Muscle layer of duodenum (tissue), 2 donors: Measurements from ENCODE around the gene THAP7.

Experiments used
- H3K27ac ChIP-seq: one replicate; pipeline ENCODE4 v1.7.0; 2013; ENCODE audit warnings: mild to moderate bottlenecking, low read length
- H3K27me3 ChIP-seq: one replicate; pipeline ENCODE4 v1.7.0; 2013; ENCODE audit warnings: low read depth, mild to moderate bottlenecking, control low read depth, low read length
- H3K36me3 ChIP-seq, 2 donors: one replicate each; pipeline ENCODE4 v1.7.0; 2013; ENCODE audit warnings: low read length in 2 of 2, control low read depth in 1 of 2, mild to moderate bottlenecking in 1 of 2; ENCODE audit not compliant: insufficient read depth in 2 of 2, control insufficient read depth in 1 of 2
- H3K4me1 ChIP-seq, 2 donors: one replicate each; pipeline ENCODE4 v1.7.0; 2013; ENCODE audit warnings: low read length in 2 of 2, mild to moderate bottlenecking in 2 of 2, control low read depth in 1 of 2, moderate library complexity in 1 of 2; ENCODE audit not compliant: insufficient read depth in 2 of 2, control insufficient read depth in 1 of 2
- H3K4me3 ChIP-seq, 2 donors: one replicate each; pipeline ENCODE4 v1.7.0; 2013; ENCODE audit warnings: low read length in 2 of 2, low read depth in 1 of 2, mild to moderate bottlenecking in 1 of 2
- H3K9me3 ChIP-seq, 2 donors: one replicate each; pipeline ENCODE4 v1.7.0; 2013; ENCODE audit warnings: low read length in 2 of 2, control low read depth in 1 of 2, mild to moderate bottlenecking in 1 of 2; ENCODE audit not compliant: control insufficient read depth in 1 of 2
- donor health status: healthy.

The THAP7 gene

GRCh38 chr22:20968281-20968977, 33.5 kb downstream of the THAP7 start:
- H3K27ac ChIP-seq = no peak overlapping the region
- no peaks in the 10 kb centered on the region for H3K27me3 ChIP-seq
- no peaks in the 10 kb centered on the region for H3K9me3 ChIP-seq
- no peak overlapping the region for H3K4me3 ChIP-seq
- H3K4me1 ChIP-seq = peaks cover 0 to 7% of the 10 kb centered on the region in 2 donors
- H3K36me3 ChIP-seq = no peaks in the 10 kb centered on the region

DNA sequence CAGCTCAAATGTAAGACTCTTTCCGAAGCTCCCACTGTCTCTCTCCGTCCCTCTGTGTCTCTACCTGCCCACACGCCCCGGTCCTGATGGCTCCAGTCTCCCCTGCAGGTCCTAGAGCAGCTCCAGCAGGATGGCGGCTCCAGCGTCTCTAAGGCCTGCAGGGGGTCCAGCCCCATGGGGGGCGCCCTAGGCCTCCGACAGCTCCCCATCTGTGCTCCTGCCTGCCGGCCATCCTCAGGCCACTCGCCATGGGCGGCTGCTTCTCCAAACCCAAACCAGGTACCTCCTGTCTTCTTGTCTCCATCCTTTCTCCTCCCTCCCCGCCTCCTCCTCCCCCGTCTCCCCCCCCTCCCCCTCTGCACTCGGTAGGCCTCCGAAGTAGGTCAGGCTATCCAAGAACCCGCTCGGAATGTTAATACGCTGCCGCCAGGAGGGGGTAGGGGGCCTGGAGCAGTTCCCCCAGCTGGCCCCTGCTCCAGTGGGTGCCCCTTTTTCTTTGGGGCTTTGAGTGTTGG, 34.2 kb downstream of the THAP7 start:
- Histone ChIP-seq H3K4me1 (peaks cover 0 to 7% of the 10 kb centered on the region in 2 donors), H3K27me3 (no peaks in the 10 kb centered on the region), H3K27ac (no peak overlapping the region)

DNA sequence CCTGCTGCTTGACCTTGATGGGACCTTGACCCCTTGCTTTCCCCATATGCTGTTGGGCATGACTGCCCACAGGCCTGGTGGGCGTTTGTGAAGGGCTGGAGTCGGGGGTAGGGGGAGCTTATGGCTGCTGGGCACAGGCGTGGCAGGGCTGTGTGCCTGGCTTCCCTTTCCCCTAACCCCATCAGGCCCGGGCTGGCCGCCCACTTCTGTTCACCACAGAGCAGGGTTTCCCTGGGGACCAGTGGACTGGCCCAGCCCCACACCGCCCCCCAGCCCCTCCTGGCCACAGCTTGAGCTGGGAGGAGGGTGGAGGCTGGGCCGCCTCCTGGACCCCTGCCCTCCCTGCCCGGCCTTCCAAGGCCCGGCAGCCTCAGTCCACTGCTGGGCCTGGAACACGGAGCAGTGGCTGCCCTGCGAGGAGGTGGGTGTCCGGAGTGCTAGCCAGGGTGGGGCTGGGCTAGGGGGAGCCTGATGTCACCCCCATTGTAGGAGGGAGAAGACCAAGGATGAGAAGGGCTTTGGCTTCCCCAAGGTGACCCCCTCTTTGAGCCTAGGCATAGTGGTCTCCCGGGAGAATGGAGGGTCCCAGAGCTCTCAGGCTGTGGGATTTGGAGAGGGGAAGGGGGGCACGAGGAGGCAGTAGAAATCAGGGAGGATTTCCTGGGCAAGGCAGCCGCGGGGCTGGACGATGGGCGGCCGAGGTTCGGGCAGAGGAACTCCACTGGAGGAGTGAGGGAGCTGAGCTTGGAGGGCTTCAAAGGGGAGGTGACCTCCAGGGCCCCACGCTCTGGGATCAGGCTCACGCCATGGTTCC, 34.8 kb downstream of the THAP7 start, which contains the start of gene AIFM3:
AIFM3 (plus strand) TSS at position 373 of the 814 bp plus-strand sequence. CDS start 690 bp downstream, outside the sequence.
- Histone ChIP-seq H3K4me3 (no peak within 1 kb of the TSS), H3K36me3 (no peaks in the 10 kb centered on the region), H3K9me3 (no peaks in the 10 kb centered on the region), H3K4me1 (peaks cover 0 to 7% of the 10 kb centered on the region in 2 donors), H3K27ac (no peak within 1 kb of the TSS), H3K27me3 (no peaks in the 10 kb centered on the region)

More for the DNA sequence above, 34.2 kb downstream of the THAP7 start:
- no peaks in the 10 kb centered on the region for H3K9me3 ChIP-seq
- no peak overlapping the region for H3K4me3 ChIP-seq
- H3K36me3 ChIP-seq = no peaks in the 10 kb centered on the region

DNA sequence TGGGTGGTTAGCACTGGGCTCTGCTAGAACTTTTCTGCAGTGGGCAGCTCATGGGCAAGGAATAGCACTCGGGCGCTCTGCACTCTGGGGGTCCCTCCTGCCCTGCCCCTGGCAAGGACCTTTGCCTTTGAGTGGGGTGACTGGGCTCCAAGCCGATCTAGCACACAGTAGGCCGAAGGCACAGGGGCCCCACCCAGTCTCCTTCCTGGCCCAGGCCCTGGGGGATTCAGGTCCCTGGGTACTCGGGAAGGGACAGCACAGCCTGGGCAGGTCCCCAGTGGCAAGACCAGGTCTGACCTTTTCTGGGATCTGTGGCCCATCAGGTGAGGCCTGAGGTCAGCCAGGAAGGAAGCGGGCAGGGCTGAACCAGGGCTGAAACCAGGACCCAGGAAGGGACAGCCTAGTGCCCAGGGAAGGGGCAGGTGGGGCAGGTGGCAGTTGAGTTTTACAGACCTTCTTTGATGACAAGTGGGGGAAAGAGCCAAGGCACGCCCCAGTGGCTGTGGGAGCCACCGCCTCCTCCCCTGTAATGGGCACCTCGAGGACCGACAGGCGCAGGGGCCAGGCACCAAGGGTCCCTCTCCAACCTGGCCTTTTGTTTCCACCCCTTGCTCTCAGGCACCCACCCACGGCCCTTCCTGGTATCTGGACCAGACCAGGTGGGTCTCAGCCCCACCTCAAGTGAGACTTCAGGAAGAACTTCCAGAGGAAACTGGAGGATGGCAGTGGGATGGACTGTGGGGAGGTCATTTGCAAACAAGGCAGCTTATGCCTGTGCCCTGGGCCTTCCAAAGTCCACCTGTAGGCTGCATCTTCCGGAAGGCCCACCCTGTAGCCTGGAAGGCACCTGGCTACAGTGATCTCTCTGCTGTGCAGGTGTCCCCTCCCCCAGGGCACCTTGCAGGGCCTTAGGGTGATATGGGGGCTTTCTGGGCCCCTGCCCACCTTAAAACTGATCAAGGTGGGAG, 35.7 kb downstream of the THAP7 start:
- no peak overlapping the region for H3K4me3 ChIP-seq
- H3K27ac ChIP-seq = no peak overlapping the region
- H3K9me3 ChIP-seq = no peaks in the 10 kb centered on the region
- no peaks in the 10 kb centered on the region for H3K36me3 ChIP-seq
- peaks cover 0 to 7% of the 10 kb centered on the region in 2 donors for H3K4me1 ChIP-seq
- no peaks in the 10 kb centered on the region for H3K27me3 ChIP-seq

DNA sequence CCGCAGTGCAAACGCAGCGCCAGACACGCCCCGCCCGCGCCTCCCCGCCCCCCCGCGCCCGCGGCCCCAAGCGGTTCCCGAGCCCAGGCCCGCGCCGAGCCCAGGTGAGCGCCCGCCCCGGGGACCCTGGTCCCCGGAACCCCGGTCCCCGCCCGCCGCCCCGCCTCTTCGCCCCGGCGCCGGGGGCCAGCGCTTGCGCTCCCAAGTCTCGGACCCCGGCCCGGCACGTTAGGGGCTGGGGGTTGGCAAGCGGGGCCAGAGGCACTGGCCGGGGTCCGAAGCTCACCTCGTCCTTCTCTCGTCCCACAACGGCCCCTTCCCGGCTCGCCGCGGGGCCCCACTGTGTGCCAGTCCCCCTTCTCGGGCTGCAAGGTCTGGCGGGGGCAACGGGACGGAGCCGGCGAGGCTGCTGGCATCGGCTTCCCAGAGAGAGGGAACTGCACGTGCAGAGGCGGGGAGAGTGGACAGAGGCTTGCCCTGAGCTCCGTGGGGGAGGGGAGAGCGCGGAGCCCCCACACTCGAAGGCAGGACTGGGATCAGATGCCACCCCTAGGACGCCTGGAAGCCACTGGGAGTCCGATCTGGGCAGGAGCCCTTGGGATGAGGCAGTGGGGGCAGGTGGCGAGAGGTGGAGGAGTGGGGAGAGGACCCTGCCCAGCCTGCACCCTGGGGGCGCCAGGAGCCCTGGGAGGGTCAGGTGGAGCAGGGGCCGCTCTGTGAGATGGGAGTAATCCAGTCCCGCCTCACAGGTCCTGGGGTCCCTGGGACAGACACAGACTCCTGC, 36.6 kb downstream of the THAP7 start:
- Histone ChIP-seq H3K4me3 (peak overlapping the region in 1 of 2 donors; percentile 51), H3K9me3 (no peaks in the 10 kb centered on the region), H3K27me3 (no peaks in the 10 kb centered on the region), H3K36me3 (no peaks in the 10 kb centered on the region), H3K27ac (no peak overlapping the region), H3K4me1 (peaks cover 0 to 7% of the 10 kb centered on the region in 2 donors)

DNA sequence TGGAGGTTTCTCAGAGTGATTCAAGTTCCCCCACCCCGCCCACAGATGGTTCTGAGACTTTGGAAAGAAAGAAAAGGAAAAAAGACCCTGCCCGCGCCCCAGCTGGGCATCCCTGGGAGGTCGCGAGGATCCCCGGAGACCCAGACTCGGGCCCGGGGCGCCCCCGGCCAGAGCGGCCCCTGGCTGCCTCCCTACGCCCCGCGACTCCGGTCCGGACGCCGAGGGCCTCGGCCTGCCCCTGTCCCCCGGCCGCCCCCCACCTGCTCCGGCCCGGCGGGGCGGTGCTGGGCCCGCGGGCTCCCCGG, 37.2 kb downstream of the THAP7 start:
- H3K4me1 ChIP-seq = peaks cover 0 to 7% of the 10 kb centered on the region in 2 donors
- H3K4me3 ChIP-seq = no peak overlapping the region
- no peaks in the 10 kb centered on the region for H3K9me3 ChIP-seq
- H3K36me3 ChIP-seq = no peaks in the 10 kb centered on the region
- no peak overlapping the region for H3K27ac ChIP-seq
- no peaks in the 10 kb centered on the region for H3K27me3 ChIP-seq

DNA sequence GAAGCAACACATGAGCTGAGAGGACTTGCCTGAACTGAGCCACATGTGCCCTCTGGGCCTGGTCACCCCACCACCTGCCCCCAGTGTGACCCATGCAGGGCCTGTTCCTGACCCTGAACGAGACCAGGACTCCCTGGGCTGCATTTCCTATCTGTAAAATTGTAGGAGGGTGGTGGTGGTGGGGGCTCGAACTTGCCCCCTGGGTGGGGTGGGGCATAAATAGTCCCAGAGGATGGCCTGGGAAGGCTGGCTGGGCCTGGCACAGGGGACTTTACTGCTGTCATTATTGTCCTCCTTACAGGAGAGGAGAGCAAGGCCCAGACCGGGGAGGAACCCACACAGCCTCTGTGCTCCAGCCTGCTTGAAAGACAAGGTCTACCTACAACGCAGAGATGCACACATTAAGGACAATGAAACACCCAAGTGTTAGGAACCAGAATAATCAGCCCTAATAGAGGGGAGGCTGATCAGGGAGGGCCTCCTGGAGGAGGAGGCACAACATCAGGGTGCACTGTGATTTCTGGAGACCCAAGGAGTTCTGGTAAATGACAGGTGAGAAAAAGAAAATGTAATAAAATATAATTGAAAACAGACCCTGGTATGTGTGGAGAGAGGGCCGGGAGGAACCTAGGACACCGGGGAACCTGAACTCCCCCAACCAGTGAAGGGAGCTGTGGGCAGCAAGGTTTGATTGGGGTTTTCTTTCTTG, 37.7 kb downstream of the THAP7 start:
- Histone ChIP-seq H3K4me1 (peaks cover 0 to 7% of the 10 kb centered on the region in 2 donors), H3K36me3 (no peaks in the 10 kb centered on the region), H3K4me3 (no peak overlapping the region), H3K9me3 (no peaks in the 10 kb centered on the region), H3K27me3 (no peaks in the 10 kb centered on the region), H3K27ac (no peak overlapping the region)

- no peaks in the 10 kb centered on the region for H3K27me3 ChIP-seq
- H3K4me3 ChIP-seq = no peak overlapping the region
- no peaks in the 10 kb centered on the region for H3K36me3 ChIP-seq
- no peak overlapping the region for H3K27ac ChIP-seq
- H3K9me3 ChIP-seq = no peaks in the 10 kb centered on the region
- peaks cover 0 to 7% of the 10 kb centered on the region in 2 donors for H3K4me1 ChIP-seq
These were observed 38.5 kb downstream of the THAP7 start for GRCh38 chr22:20963201-20964052.

DNA sequence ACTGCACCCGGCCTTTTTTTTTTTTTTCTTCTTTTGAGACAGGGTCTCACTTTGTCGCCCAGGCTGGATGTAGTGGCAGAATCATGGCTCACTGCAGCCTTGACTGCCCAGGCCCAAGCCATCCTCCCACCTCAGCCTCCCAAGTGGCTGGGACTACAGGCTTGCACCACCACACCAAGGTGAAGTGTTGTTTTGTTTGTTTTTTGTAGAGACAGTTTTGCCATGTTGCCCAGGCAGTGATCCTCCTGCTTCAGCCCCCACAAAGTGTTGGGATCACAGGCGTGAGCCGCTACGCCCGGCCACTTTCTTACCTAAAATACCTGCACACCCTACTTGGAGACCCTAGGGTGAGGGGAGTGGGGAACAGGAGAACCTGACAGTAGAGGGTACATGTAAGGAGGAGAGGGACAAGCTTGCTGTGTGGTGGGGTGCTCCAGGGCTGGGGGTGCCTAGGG, 39.4 kb downstream of the THAP7 start:
- H3K36me3 ChIP-seq = no peaks in the 10 kb centered on the region
- no peaks in the 10 kb centered on the region for H3K9me3 ChIP-seq
- H3K27ac ChIP-seq = no peak overlapping the region
- H3K4me3 ChIP-seq = no peak overlapping the region
- H3K27me3 ChIP-seq = no peaks in the 10 kb centered on the region
- H3K4me1 ChIP-seq = peaks cover 0 to 14% of the 10 kb centered on the region in 2 donors
